ENCODE measurements around the gene CCDC57. TPM values are rescaled to one million over a fixed set of nuclear protein-coding genes. Genes with fewer than 3 reads are reported as not detected.

Gene CCDC57
- total RNA-seq, 1 experiment from 2014 or later = 69.9 TPM

DNA sequence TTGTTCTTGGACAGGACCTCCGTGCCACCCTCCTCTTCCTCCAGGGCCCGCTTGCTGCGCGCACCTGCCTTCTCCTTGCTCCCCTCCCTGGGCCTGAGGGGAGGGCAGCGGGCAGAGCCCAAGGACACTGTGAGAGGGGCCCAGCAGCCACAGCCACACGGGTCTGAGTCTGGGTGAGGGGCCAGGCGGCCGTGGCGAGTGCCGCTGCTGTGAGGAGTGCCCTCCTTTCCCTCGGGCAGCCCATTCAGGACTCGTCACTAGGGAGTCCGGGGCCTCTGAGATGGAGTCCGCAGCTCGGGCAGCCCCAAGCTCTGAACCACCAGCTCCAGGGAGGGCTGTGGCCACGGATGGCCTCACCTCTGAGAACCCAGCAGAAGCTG is 152.7 kb downstream of the CCDC57 start:
- Mint-ChIP-seq H3K27ac (ENCODE audit: unreplicated experiment) (peak overlapping the region; percentile 78), H3K4me1 (ENCODE audit: low read depth, unreplicated experiment) (no peaks in the 10 kb centered on the region), H3K36me3 (ENCODE audit: insufficient read depth, unreplicated experiment) (peaks cover 68% of the 10 kb centered on the region), H3K9me3 (ENCODE audit: low read depth, unreplicated experiment) (no peaks in the 10 kb centered on the region), H3K4me3 (ENCODE audit: low read depth, unreplicated experiment) (no peak overlapping the region), H3K27me3 (ENCODE audit: unreplicated experiment) (no peaks in the 10 kb centered on the region)
- intact Hi-C loops (cut with micrococcal nuclease; ENCODE audit: unreplicated experiment) = no loop called here
- no peak for DNase-seq
- TF ChIP-seq, protein P1, sequence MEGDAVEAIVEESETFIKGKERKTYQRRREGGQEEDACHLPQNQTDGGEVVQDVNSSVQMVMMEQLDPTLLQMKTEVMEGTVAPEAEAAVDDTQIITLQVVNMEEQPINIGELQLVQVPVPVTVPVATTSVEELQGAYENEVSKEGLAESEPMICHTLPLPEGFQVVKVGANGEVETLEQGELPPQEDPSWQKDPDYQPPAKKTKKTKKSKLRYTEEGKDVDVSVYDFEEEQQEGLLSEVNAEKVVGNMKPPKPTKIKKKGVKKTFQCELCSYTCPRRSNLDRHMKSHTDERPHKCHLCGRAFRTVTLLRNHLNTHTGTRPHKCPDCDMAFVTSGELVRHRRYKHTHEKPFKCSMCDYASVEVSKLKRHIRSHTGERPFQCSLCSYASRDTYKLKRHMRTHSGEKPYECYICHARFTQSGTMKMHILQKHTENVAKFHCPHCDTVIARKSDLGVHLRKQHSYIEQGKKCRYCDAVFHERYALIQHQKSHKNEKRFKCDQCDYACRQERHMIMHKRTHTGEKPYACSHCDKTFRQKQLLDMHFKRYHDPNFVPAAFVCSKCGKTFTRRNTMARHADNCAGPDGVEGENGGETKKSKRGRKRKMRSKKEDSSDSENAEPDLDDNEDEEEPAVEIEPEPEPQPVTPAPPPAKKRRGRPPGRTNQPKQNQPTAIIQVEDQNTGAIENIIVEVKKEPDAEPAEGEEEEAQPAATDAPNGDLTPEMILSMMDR (IDR thresholded peaks at IDR 0.05; ENCODE audit: unreplicated experiment) = no peak
- CTCF ChIA-PET = no interaction called here
- BruUV-seq (replicated peaks) = no TSS peak

DNA sequence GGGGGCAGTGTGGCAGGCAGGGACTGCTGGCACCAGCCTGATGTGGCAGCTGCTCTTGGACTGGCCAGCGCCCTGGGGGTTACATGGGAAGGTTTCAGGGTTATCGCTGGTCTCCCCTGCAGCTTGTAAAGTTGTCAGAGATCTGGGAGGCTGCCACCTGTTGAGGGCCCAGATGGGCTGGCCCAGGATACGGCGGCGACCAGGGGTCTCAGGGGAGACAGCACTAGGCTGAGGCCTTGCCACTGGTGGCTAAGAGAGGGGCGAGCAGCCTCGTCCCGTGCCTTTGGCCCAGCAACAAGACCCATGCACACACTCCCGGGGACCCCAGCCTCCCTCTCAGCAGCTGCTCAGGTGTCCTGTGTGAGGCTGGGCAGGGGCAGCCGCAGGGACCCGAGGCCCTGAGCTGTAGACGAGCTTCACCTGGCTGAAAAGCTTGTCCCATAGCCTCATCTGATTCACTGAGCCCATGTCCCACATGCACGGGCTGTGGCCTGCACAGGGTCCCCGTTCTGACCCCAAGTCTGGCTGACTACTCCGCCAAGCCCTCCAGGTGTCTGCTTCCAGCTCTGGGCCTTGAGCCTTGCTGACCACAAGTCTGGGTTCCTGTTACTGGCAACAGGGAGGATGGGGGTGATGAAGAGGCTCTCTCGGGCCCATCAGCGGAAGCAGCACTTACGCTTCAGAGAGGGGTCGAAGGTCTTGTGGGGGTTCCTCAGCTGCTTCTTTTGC is 153.2 kb downstream of the CCDC57 start:
- Mint-ChIP-seq H3K36me3 (ENCODE audit: insufficient read depth, unreplicated experiment) (peaks cover 68% of the 10 kb centered on the region), H3K27me3 (ENCODE audit: unreplicated experiment) (no peaks in the 10 kb centered on the region), H3K9me3 (ENCODE audit: low read depth, unreplicated experiment) (no peaks in the 10 kb centered on the region), H3K4me3 (ENCODE audit: low read depth, unreplicated experiment) (no peak overlapping the region), H3K27ac (ENCODE audit: unreplicated experiment) (no peak overlapping the region), H3K4me1 (ENCODE audit: low read depth, unreplicated experiment) (no peaks in the 10 kb centered on the region)
- DNase-seq = no peak
- CTCF ChIA-PET = interaction anchor here (0.6 kb wide), 1 partner anchor 15 kb away, joined by 3 read pairs; no protein-coding TSS in a partner anchor
- intact Hi-C loops (cut with micrococcal nuclease; ENCODE audit: unreplicated experiment) = no loop called here
- BruUV-seq (replicated peaks) = no TSS peak
- TF ChIP-seq, protein P1 (IDR thresholded peaks at IDR 0.05; ENCODE audit: unreplicated experiment) = no peak

DNA sequence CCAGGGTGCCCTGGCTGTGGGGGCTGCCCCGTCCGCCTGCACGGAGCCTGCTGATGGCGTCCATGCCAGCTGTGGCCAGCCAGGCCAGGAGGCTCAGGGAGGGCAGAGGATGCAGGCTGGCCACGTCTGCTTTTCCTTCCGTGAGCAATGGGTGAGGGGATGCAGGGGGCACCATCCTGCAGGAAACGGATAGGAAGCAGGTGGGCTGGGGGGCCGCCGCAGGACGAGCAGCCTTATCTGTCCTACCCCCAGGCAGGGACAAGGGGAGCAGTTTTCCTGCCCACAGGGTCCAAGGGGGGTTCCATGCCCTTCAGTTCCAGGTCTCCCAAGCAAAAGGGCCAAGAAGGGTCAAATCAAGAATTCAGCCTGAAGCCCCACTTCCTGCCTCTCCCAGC is 153.8 kb downstream of the CCDC57 start:
- intact Hi-C loops (cut with micrococcal nuclease; ENCODE audit: unreplicated experiment) = no loop called here
- peaks cover 68% of the 10 kb centered on the region for H3K36me3 Mint-ChIP-seq (ENCODE audit: insufficient read depth, unreplicated experiment)

DNA sequence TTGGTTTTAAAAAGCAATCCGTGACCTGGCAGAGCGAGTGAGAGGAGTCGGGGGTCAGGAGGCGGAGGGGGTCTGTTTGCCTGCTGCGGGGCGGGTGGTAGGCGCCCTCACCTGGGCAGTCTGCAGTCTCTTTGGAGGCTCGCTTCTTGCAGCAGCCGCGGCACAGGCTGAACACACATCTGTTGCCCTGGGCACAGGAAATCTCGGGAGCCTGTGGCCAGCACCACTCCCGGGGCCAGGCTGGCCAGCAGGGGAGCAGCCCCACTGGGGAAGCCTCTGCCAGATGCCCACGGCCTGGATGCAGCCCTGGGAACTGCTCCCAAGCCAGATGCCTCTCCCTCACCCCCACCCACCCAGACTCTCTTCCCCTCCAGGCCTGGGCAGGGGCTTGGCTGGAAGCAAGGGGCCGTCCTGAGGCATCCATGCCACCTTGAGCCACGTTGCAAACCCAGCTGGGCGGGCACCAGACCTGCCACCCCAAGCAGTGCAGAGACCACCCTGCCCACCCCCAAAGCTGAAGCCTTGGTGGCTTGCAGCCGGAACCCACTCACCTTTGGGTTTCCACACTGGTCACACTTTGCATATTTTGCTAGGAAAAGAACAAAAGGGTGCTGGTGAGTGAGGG is 154.3 kb downstream of the CCDC57 start:
- intact Hi-C loops (cut with micrococcal nuclease; ENCODE audit: unreplicated experiment) = no loop called here
- Mint-ChIP-seq H3K4me3 (ENCODE audit: low read depth, unreplicated experiment) (no peak overlapping the region), H3K9me3 (ENCODE audit: low read depth, unreplicated experiment) (no peaks in the 10 kb centered on the region), H3K36me3 (ENCODE audit: insufficient read depth, unreplicated experiment) (peaks cover 72% of the 10 kb centered on the region), H3K27ac (ENCODE audit: unreplicated experiment) (no peak overlapping the region), H3K4me1 (ENCODE audit: low read depth, unreplicated experiment) (no peaks in the 10 kb centered on the region), H3K27me3 (ENCODE audit: unreplicated experiment) (no peaks in the 10 kb centered on the region)
- CTCF ChIA-PET = no interaction called here
- TF ChIP-seq, protein P1 (IDR thresholded peaks at IDR 0.05; ENCODE audit: unreplicated experiment) = no peak
- no TSS peak for BruUV-seq (replicated peaks)
- DNase-seq = no peak

More for the DNA sequence above, 153.8 kb downstream of the CCDC57 start:
- no peak overlapping the region for H3K27ac Mint-ChIP-seq (ENCODE audit: unreplicated experiment)
- no TSS peak for BruUV-seq (replicated peaks)
- CTCF ChIA-PET = interaction anchor here (0.6 kb wide), 1 partner anchor 16 kb away, joined by 3 read pairs; no protein-coding TSS in a partner anchor
- H3K4me3 Mint-ChIP-seq (ENCODE audit: low read depth, unreplicated experiment) = no peak overlapping the region
- no peak for DNase-seq
- TF ChIP-seq, protein P1 (IDR thresholded peaks at IDR 0.05; ENCODE audit: unreplicated experiment) = no peak
- no peaks in the 10 kb centered on the region for H3K4me1 Mint-ChIP-seq (ENCODE audit: low read depth, unreplicated experiment)
- H3K27me3 Mint-ChIP-seq (ENCODE audit: unreplicated experiment) = no peaks in the 10 kb centered on the region
- no peaks in the 10 kb centered on the region for H3K9me3 Mint-ChIP-seq (ENCODE audit: low read depth, unreplicated experiment)

Measured in Calu3 (cell line).